ENCODE results near the gene IGSF5. TPM values are rescaled to one million over a fixed set of nuclear protein-coding genes. Genes with fewer than 3 reads are reported as not detected.
"Not testable (repeated sequence)": the region's sequence is repeated elsewhere in the genome, so short reads cannot be mapped to it uniquely, and the experiment has no call there.

IGSF5 gene
- total RNA-seq (2014; rRNA removed; shearing (Covaris generic); ENCODE audit: low replicate concordance), result not detected in 2 replicates

DNA sequence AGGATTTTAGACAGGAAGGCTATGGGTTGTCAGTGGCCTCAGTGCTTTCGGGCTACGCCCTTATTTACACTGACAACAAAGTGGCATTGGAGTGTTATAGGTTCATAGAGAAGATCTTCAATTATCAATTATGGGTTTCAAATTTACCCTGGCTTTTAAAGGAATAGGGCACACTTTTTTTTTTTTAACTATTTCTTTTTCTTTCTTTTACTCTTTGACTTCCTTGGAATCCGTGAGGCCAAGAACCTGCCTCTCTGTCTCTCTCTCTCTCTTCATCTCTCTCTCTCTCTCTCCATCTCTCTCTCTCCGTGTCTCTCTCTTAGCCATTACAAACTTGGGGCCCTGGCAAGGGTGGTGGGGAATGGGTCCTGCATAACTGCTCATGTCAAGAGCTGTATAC, at the start of gene IGSF5:
IGSF5 (plus strand) TSS at position 301 of the 400 bp plus-strand sequence. CDS start 327 bp downstream, outside the sequence.
- H2AFZ ChIP-seq (ENCODE audit: low read length); H3K79me2 ChIP-seq (ENCODE audit: low read length); H3K4me2 ChIP-seq (ENCODE audit: low read depth, low read length, poor library complexity, severe bottlenecking); H4K20me1 ChIP-seq (ENCODE audit: insufficient read depth, low read depth, low read length); DNase-seq; H3K36me3 ChIP-seq (ENCODE audit: insufficient read depth, low read length); H3K9me3 ChIP-seq (ENCODE audit: low read length); H3K9me2 ChIP-seq (replicated peaks; ENCODE audit: insufficient read depth, low read length); H3K9ac ChIP-seq (ENCODE audit: low read length); H3K4me3 ChIP-seq (ENCODE audit: low read length); H3K27ac ChIP-seq (ENCODE audit: low read length); H3K27me3 ChIP-seq (ENCODE audit: low read length); H3K4me1 ChIP-seq (ENCODE audit: low read length): not testable (repeated sequence)

DNA sequence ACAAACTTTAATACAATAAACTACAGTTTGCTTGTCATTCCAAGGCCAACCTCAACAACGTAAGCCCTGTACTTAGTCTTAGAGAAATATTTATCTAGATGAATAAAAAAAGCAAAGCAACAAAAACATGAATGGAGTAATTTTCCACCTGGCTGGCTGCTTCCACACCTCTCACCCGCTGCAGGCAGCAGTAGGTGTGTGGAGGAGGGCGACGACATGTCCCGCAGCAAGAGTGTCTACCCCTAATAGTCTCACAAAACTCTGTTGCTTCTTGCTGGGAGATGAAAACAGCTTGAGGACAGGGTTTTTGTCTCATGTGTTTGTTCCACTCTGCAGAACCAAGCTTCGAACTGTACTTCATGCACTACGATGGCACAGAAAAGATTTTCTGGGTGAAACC, 48.8 kb upstream of the IGSF5 start:
- H4K20me1 ChIP-seq (ENCODE audit: insufficient read depth, low read depth, low read length), result no peaks in the 10 kb centered on the region
- no peaks in the 10 kb centered on the region for H3K9me2 ChIP-seq (replicated peaks; ENCODE audit: insufficient read depth, low read length)
- no peak for DNase-seq
- no peak overlapping the region for H2AFZ ChIP-seq (ENCODE audit: low read length)
- H3K4me3 ChIP-seq (ENCODE audit: low read length), result no peak overlapping the region
- no peak overlapping the region for H3K4me2 ChIP-seq (ENCODE audit: low read depth, low read length, poor library complexity, severe bottlenecking)
- no peaks in the 10 kb centered on the region for H3K27me3 ChIP-seq (ENCODE audit: low read length)
- H3K79me2 ChIP-seq (ENCODE audit: low read length), result no peaks in the 10 kb centered on the region
- H3K9me3 ChIP-seq (ENCODE audit: low read length), result no peaks in the 10 kb centered on the region
- H3K4me1 ChIP-seq (ENCODE audit: low read length), result no peaks in the 10 kb centered on the region
- H3K27ac ChIP-seq (ENCODE audit: low read length), result no peak overlapping the region
- H3K36me3 ChIP-seq (ENCODE audit: insufficient read depth, low read length), result no peaks in the 10 kb centered on the region
- H3K9ac ChIP-seq (ENCODE audit: low read length), result no peak overlapping the region

DNA sequence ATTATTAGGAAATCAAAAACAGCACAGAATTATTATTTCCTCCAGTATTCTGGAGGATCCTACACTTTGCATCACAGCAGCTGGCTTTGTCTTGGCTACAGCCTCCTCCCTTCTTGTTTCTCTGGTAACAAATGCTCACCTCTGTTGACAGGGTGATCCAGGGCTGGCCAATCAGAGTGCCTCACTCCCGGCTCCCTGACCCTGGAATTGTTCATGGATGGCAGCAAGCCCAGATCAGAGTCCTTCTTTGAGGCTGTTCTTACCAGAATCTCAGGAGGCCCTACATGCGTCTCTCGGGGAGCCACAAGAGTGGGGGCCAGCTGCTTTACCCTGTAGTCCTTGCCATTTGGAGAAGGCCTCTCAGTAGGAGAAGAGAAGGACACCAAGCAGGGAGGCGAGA, 48.4 kb upstream of the IGSF5 start:
- no peaks in the 10 kb centered on the region for H3K27me3 ChIP-seq (ENCODE audit: low read length)
- H4K20me1 ChIP-seq (ENCODE audit: insufficient read depth, low read depth, low read length), result no peaks in the 10 kb centered on the region
- no peak overlapping the region for H3K27ac ChIP-seq (ENCODE audit: low read length)
- no peaks in the 10 kb centered on the region for H3K9me3 ChIP-seq (ENCODE audit: low read length)
- H2AFZ ChIP-seq (ENCODE audit: low read length), result no peak overlapping the region
- no peak overlapping the region for H3K4me2 ChIP-seq (ENCODE audit: low read depth, low read length, poor library complexity, severe bottlenecking)
- H3K4me3 ChIP-seq (ENCODE audit: low read length), result no peak overlapping the region
- H3K9ac ChIP-seq (ENCODE audit: low read length), result no peak overlapping the region
- H3K4me1 ChIP-seq (ENCODE audit: low read length), result no peaks in the 10 kb centered on the region
- no peak for DNase-seq
- no peaks in the 10 kb centered on the region for H3K79me2 ChIP-seq (ENCODE audit: low read length)
- no peaks in the 10 kb centered on the region for H3K9me2 ChIP-seq (replicated peaks; ENCODE audit: insufficient read depth, low read length)
- H3K36me3 ChIP-seq (ENCODE audit: insufficient read depth, low read length), result no peaks in the 10 kb centered on the region

DNA sequence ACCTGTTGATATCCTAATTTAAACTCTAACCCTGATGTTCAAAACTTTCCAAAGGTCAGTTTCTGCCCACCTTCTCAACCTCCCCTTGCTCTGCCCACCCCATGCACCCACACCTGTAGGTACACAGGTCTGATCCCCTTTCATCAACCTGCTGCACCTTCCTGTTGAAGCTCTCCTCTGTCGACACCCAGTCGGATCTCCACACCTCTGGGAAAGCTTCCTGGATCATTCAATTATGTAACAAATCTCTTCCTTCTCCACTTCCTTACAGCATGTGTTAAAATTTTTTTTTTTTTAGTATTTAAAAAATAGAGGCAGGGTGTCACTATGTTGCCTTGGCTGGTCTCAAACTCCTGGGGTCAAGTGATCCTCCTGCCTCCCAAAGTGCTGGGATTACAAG, 44.7 kb upstream of the IGSF5 start:
- no peak overlapping the region for H2AFZ ChIP-seq (ENCODE audit: low read length)
- no peak overlapping the region for H3K27ac ChIP-seq (ENCODE audit: low read length)
- H3K36me3 ChIP-seq (ENCODE audit: insufficient read depth, low read length), result no peaks in the 10 kb centered on the region
- no peak for DNase-seq
- no peaks in the 10 kb centered on the region for H3K9me3 ChIP-seq (ENCODE audit: low read length)
- no peak overlapping the region for H3K4me3 ChIP-seq (ENCODE audit: low read length)
- no peaks in the 10 kb centered on the region for H3K79me2 ChIP-seq (ENCODE audit: low read length)
- no peaks in the 10 kb centered on the region for H3K27me3 ChIP-seq (ENCODE audit: low read length)
- no peaks in the 10 kb centered on the region for H3K4me1 ChIP-seq (ENCODE audit: low read length)
- H3K4me2 ChIP-seq (ENCODE audit: low read depth, low read length, poor library complexity, severe bottlenecking), result no peak overlapping the region
- H3K9ac ChIP-seq (ENCODE audit: low read length), result no peak overlapping the region
- H4K20me1 ChIP-seq (ENCODE audit: insufficient read depth, low read depth, low read length), result no peaks in the 10 kb centered on the region
- no peaks in the 10 kb centered on the region for H3K9me2 ChIP-seq (replicated peaks; ENCODE audit: insufficient read depth, low read length)

DNA sequence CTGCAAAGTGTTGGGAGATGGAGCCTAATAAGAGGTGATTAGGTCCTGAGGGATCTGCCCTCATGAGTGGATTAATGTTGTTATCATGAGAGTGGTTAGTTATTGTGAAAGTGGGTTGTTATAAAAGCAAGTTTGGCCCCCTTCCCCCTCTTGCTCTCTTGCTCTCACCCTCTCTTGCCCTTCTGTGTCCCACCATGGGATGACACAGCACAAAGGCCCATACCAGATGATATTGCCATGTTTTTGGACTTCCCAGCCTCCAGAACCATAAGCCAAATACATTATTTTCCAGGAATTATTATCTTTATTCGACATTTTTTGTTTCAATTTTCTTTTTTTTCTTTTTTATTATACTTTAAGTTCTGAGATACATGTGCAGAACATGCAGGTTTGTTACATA, 41.4 kb upstream of the IGSF5 start:
- Histone ChIP-seq H3K27ac (ENCODE audit: low read length) (no peak overlapping the region), H3K36me3 (ENCODE audit: insufficient read depth, low read length) (no peaks in the 10 kb centered on the region), H3K4me1 (ENCODE audit: low read length) (no peaks in the 10 kb centered on the region), H3K79me2 (ENCODE audit: low read length) (no peaks in the 10 kb centered on the region), H3K9me3 (ENCODE audit: low read length) (no peaks in the 10 kb centered on the region), H3K27me3 (ENCODE audit: low read length) (no peaks in the 10 kb centered on the region), H3K9ac (ENCODE audit: low read length) (no peak overlapping the region), H3K9me2 (replicated peaks; ENCODE audit: insufficient read depth, low read length) (no peaks in the 10 kb centered on the region), H3K4me2 (ENCODE audit: low read depth, low read length, poor library complexity, severe bottlenecking) (no peak overlapping the region), H4K20me1 (ENCODE audit: insufficient read depth, low read depth, low read length) (no peaks in the 10 kb centered on the region), H3K4me3 (ENCODE audit: low read length) (no peak overlapping the region), H2AFZ (ENCODE audit: low read length) (no peak overlapping the region)
- DNase-seq, result no peak

DNA sequence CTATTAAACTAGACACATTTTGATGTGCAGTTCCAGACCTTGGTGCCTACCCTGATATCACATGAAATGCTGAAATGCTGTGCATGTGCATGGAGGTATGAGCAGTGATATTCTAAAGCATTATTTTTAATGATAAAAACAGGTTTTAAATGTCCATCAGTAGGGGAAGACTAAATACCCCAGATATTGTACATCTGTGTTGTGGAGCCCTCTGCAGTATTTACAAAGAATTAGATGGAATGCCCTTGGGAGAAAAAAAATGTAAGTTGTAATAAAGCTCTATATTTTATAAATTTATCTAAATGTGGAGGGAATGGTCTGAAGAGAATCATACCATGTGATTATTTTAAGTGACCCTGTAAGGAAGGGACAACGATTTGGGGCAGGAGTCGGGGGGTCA, 39.1 kb upstream of the IGSF5 start:
- Histone ChIP-seq H3K9me3 (ENCODE audit: low read length) (no peaks in the 10 kb centered on the region), H3K4me1 (ENCODE audit: low read length) (no peaks in the 10 kb centered on the region), H3K79me2 (ENCODE audit: low read length) (no peaks in the 10 kb centered on the region), H3K36me3 (ENCODE audit: insufficient read depth, low read length) (no peaks in the 10 kb centered on the region), H4K20me1 (ENCODE audit: insufficient read depth, low read depth, low read length) (no peaks in the 10 kb centered on the region), H2AFZ (ENCODE audit: low read length) (no peak overlapping the region), H3K27me3 (ENCODE audit: low read length) (no peaks in the 10 kb centered on the region), H3K27ac (ENCODE audit: low read length) (no peak overlapping the region), H3K9ac (ENCODE audit: low read length) (no peak overlapping the region), H3K4me3 (ENCODE audit: low read length) (no peak overlapping the region), H3K9me2 (replicated peaks; ENCODE audit: insufficient read depth, low read length) (no peaks in the 10 kb centered on the region), H3K4me2 (ENCODE audit: low read depth, low read length, poor library complexity, severe bottlenecking) (no peak overlapping the region)
- no peak for DNase-seq

DNA sequence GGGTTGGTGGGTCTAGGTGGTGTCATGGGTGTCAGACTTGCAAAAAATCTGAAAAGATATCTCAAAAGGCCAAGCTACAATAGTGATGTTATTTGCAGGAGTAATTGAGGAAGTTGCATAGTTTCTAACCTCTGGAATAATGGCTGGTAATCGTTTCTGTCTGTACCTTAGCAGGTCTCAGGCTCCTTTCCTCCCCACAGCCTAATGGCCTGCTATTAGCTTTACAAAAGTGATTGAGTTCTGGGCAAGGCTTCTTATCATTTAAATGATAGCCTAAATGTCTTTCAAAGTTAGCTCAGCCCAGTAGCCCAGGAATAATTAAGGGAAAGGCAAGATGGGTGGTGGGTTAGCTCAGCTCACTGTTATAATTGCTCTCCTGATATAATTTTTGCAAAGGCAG, 37.7 kb upstream of the IGSF5 start:
- Histone ChIP-seq H3K27ac (ENCODE audit: low read length) (no peak overlapping the region), H3K9me2 (replicated peaks; ENCODE audit: insufficient read depth, low read length) (no peaks in the 10 kb centered on the region), H3K9ac (ENCODE audit: low read length) (no peak overlapping the region), H3K4me3 (ENCODE audit: low read length) (no peak overlapping the region), H3K27me3 (ENCODE audit: low read length) (no peaks in the 10 kb centered on the region), H3K4me2 (ENCODE audit: low read depth, low read length, poor library complexity, severe bottlenecking) (no peak overlapping the region), H3K4me1 (ENCODE audit: low read length) (no peaks in the 10 kb centered on the region), H3K36me3 (ENCODE audit: insufficient read depth, low read length) (no peaks in the 10 kb centered on the region), H2AFZ (ENCODE audit: low read length) (no peak overlapping the region), H3K79me2 (ENCODE audit: low read length) (no peaks in the 10 kb centered on the region), H3K9me3 (ENCODE audit: low read length) (no peaks in the 10 kb centered on the region), H4K20me1 (ENCODE audit: insufficient read depth, low read depth, low read length) (no peaks in the 10 kb centered on the region)
- DNase-seq, result no peak

DNA sequence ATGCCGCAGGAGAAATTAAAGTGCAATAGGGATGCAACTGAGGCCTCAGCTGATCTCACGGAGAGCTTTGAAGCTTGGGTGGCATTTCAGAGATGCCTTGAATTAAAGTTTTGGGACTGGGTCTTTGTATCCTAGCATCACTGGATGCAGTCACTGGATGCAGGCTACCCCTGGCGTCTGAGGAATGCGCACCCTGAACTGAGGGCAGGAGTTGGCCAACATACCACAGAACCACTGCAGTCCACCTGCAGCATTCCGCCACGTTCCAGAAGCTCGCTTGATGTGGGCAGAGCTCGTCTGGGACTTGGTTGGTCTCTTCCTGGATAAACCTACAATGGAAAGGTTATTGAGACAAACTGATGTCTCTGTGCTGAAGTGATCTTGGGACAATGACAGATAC, 34.1 kb upstream of the IGSF5 start:
- Histone ChIP-seq H3K36me3 (ENCODE audit: insufficient read depth, low read length) (no peaks in the 10 kb centered on the region), H3K9me2 (replicated peaks; ENCODE audit: insufficient read depth, low read length) (no peaks in the 10 kb centered on the region), H4K20me1 (ENCODE audit: insufficient read depth, low read depth, low read length) (no peaks in the 10 kb centered on the region), H3K9me3 (ENCODE audit: low read length) (no peaks in the 10 kb centered on the region), H3K4me2 (ENCODE audit: low read depth, low read length, poor library complexity, severe bottlenecking) (no peak overlapping the region), H3K4me3 (ENCODE audit: low read length) (no peak overlapping the region), H2AFZ (ENCODE audit: low read length) (no peak overlapping the region), H3K9ac (ENCODE audit: low read length) (no peak overlapping the region), H3K27me3 (ENCODE audit: low read length) (no peaks in the 10 kb centered on the region), H3K27ac (ENCODE audit: low read length) (no peak overlapping the region), H3K79me2 (ENCODE audit: low read length) (no peaks in the 10 kb centered on the region), H3K4me1 (ENCODE audit: low read length) (no peaks in the 10 kb centered on the region)
- no peak for DNase-seq

DNA sequence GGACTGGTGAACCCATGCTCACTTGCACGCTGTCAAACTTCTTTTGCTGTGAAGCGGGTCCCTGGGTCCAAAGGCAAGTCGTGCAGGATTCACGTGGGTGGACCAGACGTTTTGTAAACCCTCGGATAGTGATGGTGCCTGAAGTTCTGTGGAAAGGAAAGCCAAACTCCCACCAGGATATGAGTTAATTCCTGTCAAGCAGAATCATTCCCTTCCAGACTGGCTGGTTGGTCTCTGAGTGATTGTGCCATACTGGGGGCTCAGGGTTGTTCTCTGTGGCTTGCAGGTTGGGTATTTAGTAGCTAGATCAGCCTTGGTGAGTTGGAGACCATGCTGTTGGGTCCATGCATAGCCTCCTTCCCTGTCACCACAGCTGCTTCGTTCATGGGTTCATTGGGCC, 32.7 kb upstream of the IGSF5 start:
- Histone ChIP-seq H2AFZ (ENCODE audit: low read length) (no peak overlapping the region), H3K4me2 (ENCODE audit: low read depth, low read length, poor library complexity, severe bottlenecking) (no peak overlapping the region), H3K9me2 (replicated peaks; ENCODE audit: insufficient read depth, low read length) (no peaks in the 10 kb centered on the region), H3K27ac (ENCODE audit: low read length) (no peak overlapping the region), H3K4me1 (ENCODE audit: low read length) (no peaks in the 10 kb centered on the region), H3K4me3 (ENCODE audit: low read length) (no peak overlapping the region), H3K79me2 (ENCODE audit: low read length) (no peaks in the 10 kb centered on the region), H3K27me3 (ENCODE audit: low read length) (no peaks in the 10 kb centered on the region), H4K20me1 (ENCODE audit: insufficient read depth, low read depth, low read length) (no peaks in the 10 kb centered on the region), H3K9me3 (ENCODE audit: low read length) (no peaks in the 10 kb centered on the region), H3K36me3 (ENCODE audit: insufficient read depth, low read length) (no peaks in the 10 kb centered on the region), H3K9ac (ENCODE audit: low read length) (no peak overlapping the region)
- DNase-seq, result no peak

Data from Karpas-422 (cell line).